ENCODE measurements around the gene CES2. TPM values are rescaled to one million over a fixed set of nuclear protein-coding genes. Genes with fewer than 3 reads are reported as not detected.
"Not testable (repeated sequence)": the region's sequence is repeated elsewhere in the genome, so short reads cannot be mapped to it uniquely, and the experiment has no call there.

CES2 gene
- total and polyA plus RNA-seq, 2 experiments from 2014 or later, result 52.8 to 72.8 TPM

GRCh38 chr16:66943426-66944053 lies 8.2 kb downstream of the CES2 start:
- Histone ChIP-seq H3K4me2 (no peak overlapping the region), H4K20me1 (ENCODE audit: insufficient read depth, poor library complexity, severe bottlenecking) (no peaks in the 10 kb centered on the region), H3K9me2 (replicated peaks; ENCODE audit: insufficient read depth) (no peaks in the 10 kb centered on the region), H3K4me1 (ENCODE audit: insufficient read depth) (no peaks in the 10 kb centered on the region), H3K79me2 (no peaks in the 10 kb centered on the region), H3K27ac (no peak overlapping the region), H3K4me3 (no peak overlapping the region), H2AFZ (no peak overlapping the region), H3K36me3 (replicated peaks; ENCODE audit: insufficient read depth, low read depth) (no peaks in the 10 kb centered on the region), H3K27me3 (no peaks in the 10 kb centered on the region), H3K9me3 (ENCODE audit: low read depth) (no peaks in the 10 kb centered on the region)
- WGBS (ENCODE audit: low lambda C conversion rate, missing lambda C conversion rate), result 93% methylated on average over 14 of the region's 15 CpGs
- DNase-seq (ENCODE audit: low spot score), result no peak
- TF ChIP-seq EZH2 (IDR thresholded peaks at IDR 0.05; ENCODE audit: borderline replicate concordance), result no peak
- TF ChIP-seq CTCF (IDR thresholded peaks at IDR 0.05; ENCODE audit: poor library complexity), result no peak
- TF ChIP-seq EZH2phosphoT487 (IDR thresholded peaks at IDR 0.05; ENCODE audit: low read depth, severe bottlenecking, unreplicated experiment), result no peak

- Histone ChIP-seq H3K9me2 (replicated peaks; ENCODE audit: insufficient read depth) (no peaks in the 10 kb centered on the region), H4K20me1 (ENCODE audit: insufficient read depth, poor library complexity, severe bottlenecking) (no peaks in the 10 kb centered on the region), H3K36me3 (replicated peaks; ENCODE audit: insufficient read depth, low read depth) (no peaks in the 10 kb centered on the region), H3K27ac (no peak overlapping the region), H3K79me2 (no peaks in the 10 kb centered on the region), H3K4me1 (ENCODE audit: insufficient read depth) (no peaks in the 10 kb centered on the region), H3K4me2 (no peak overlapping the region), H2AFZ (no peak overlapping the region), H3K27me3 (peaks cover 1% of the 10 kb centered on the region), H3K9me3 (ENCODE audit: low read depth) (no peaks in the 10 kb centered on the region), H3K4me3 (no peak overlapping the region)
- no peak for DNase-seq (ENCODE audit: low spot score)
- 95% methylated on average over 5 of the region's 5 CpGs for WGBS (ENCODE audit: low lambda C conversion rate, missing lambda C conversion rate)
- no peak for TF ChIP-seq EZH2phosphoT487 (IDR thresholded peaks at IDR 0.05; ENCODE audit: low read depth, severe bottlenecking, unreplicated experiment)
- TF ChIP-seq CTCF (IDR thresholded peaks at IDR 0.05; ENCODE audit: poor library complexity), result no peak
- no peak for TF ChIP-seq EZH2 (IDR thresholded peaks at IDR 0.05; ENCODE audit: borderline replicate concordance)
Measured at GRCh38 chr16:66944054-66944441, 8.7 kb downstream of the CES2 start.

GRCh38 chr16:66944971-66945370 lies 9.7 kb downstream of the CES2 start:
- not testable (repeated sequence) for H3K4me1 ChIP-seq (ENCODE audit: insufficient read depth); H3K79me2 ChIP-seq; H3K9me2 ChIP-seq (replicated peaks; ENCODE audit: insufficient read depth); H3K36me3 ChIP-seq (replicated peaks; ENCODE audit: insufficient read depth, low read depth); H3K4me2 ChIP-seq; H2AFZ ChIP-seq; H3K9me3 ChIP-seq (ENCODE audit: low read depth); DNase-seq (ENCODE audit: low spot score); H3K27ac ChIP-seq; H3K4me3 ChIP-seq; H4K20me1 ChIP-seq (ENCODE audit: insufficient read depth, poor library complexity, severe bottlenecking); H3K27me3 ChIP-seq
- WGBS (ENCODE audit: low lambda C conversion rate, missing lambda C conversion rate), result 91% methylated on average over 9 of the region's 9 CpGs

GRCh38 chr16:66945939-66946338 lies 10.6 kb downstream of the CES2 start:
- H3K36me3 ChIP-seq (replicated peaks; ENCODE audit: insufficient read depth, low read depth), result no peaks in the 10 kb centered on the region
- TF ChIP-seq EZH2 (IDR thresholded peaks at IDR 0.05; ENCODE audit: borderline replicate concordance) (no peak), EZH2phosphoT487 (IDR thresholded peaks at IDR 0.05; ENCODE audit: low read depth, severe bottlenecking, unreplicated experiment) (no peak), CTCF (IDR thresholded peaks at IDR 0.05; ENCODE audit: poor library complexity) (no peak)
- peaks cover 8% of the 10 kb centered on the region for H3K27me3 ChIP-seq
- H3K4me2 ChIP-seq, result no peak overlapping the region
- no peaks in the 10 kb centered on the region for H3K9me3 ChIP-seq (ENCODE audit: low read depth)
- H3K27ac ChIP-seq, result no peak overlapping the region
- no peak overlapping the region for H2AFZ ChIP-seq
- DNase-seq (ENCODE audit: low spot score), result no peak
- no peaks in the 10 kb centered on the region for H4K20me1 ChIP-seq (ENCODE audit: insufficient read depth, poor library complexity, severe bottlenecking)
- 96% methylated on average over 4 of the region's 4 CpGs for WGBS (ENCODE audit: low lambda C conversion rate, missing lambda C conversion rate)
- H3K4me3 ChIP-seq, result no peak overlapping the region
- H3K79me2 ChIP-seq, result no peaks in the 10 kb centered on the region
- H3K4me1 ChIP-seq (ENCODE audit: insufficient read depth), result no peaks in the 10 kb centered on the region
- no peaks in the 10 kb centered on the region for H3K9me2 ChIP-seq (replicated peaks; ENCODE audit: insufficient read depth)
